ENCODE measurements around the gene MOSPD3. TPM values are rescaled to one million over a fixed set of nuclear protein-coding genes. Genes with fewer than 3 reads are reported as not detected.

Gene MOSPD3, protein sequence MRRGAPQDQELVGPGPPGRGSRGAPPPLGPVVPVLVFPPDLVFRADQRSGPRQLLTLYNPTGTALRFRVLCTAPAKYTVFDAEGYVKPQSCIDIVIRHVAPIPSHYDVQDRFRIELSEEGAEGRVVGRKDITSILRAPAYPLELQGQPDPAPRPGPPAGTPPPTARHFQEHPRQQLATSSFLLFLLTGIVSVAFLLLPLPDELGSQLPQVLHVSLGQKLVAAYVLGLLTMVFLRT
- total RNA-seq: 4.0 and 5.4 TPM in 2 replicates

DNA sequence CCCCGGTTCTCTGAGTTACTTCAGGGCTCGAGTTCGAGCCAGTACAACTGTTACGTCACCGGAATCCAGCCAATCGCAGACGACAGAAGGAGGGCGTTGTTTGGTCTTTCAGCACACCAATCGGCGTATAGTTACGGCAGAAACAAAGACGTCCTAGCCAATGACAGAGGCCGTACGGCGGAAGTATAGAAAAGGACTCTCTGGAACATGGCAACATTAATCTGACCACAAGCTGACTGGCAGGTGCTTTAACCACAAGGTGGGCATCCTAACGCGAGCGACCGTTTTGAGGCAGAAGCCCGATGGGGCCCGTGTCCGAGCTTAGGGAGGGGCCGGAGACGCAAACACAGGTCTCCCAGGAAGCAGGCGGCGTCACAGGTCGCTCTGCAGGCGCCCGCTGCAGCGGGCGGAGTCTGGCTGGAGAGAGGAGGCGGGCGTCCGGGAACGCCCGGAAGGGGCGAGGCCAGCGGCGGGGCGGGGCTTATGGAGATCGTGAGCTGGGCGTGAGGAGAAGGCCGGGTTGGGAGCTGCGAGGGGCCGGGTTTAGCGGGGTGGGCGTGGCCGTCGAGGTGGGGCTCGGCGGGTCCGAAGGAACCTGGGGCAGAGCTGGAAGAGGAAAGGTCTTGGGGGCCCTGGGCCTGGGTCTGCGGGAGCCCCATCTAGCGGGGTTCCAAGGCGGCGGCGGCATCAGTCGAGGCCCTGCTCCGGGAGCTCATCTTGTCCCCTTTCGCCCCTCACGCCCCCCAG lies at the start of gene MOSPD3:
TSS of gene MOSPD3 (plus strand) at position 558 of the 747 bp plus-strand sequence. CDS start 252 bp downstream, outside the sequence.

DNA sequence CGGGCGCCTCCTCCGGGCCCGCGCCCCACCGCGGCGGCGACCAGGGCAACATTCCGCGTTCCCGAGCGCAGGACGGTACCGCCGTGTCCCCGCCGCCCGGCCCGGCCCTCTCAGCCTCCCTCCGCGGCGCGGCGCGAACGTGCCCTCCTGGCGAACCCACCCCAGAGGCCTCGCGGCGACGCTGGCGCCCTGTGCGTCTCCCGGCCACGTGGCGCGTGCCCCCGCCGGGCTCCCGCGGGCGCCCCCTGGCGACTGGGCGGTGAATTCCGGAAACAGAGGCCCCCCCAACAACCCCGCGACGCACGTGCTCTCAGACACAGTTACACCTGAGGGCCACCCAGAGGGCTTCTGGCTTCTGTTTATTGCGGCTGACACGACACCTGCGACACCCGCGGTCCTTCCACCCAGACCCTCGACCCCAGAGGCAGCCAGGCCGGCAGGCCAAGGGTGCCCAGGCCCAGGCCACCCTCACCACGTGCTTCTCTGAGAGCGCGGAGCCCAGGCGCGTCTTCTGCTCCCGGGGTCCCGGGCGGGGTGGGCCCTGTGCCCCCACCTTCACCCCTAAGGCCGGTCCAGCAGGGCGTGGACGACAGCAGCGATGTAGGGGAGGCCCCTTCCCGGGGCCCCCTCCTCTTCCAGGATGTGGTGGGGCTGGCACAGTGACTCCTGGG lies 38.5 kb upstream of the MOSPD3 start, which contains the start of gene SAP25:
TSS of gene SAP25 (minus strand) at position 210 of the 671 bp plus-strand sequence. CDS start at position 52, 158 bp downstream.

GRCh38 chr7:100585511-100586265 lies 26.7 kb upstream of the MOSPD3 start, which contains the start of gene LRCH4:
TSS of gene LRCH4 (minus strand) at chr7:100586129. CDS start at chr7:100586100, 29 bp downstream.

DNA sequence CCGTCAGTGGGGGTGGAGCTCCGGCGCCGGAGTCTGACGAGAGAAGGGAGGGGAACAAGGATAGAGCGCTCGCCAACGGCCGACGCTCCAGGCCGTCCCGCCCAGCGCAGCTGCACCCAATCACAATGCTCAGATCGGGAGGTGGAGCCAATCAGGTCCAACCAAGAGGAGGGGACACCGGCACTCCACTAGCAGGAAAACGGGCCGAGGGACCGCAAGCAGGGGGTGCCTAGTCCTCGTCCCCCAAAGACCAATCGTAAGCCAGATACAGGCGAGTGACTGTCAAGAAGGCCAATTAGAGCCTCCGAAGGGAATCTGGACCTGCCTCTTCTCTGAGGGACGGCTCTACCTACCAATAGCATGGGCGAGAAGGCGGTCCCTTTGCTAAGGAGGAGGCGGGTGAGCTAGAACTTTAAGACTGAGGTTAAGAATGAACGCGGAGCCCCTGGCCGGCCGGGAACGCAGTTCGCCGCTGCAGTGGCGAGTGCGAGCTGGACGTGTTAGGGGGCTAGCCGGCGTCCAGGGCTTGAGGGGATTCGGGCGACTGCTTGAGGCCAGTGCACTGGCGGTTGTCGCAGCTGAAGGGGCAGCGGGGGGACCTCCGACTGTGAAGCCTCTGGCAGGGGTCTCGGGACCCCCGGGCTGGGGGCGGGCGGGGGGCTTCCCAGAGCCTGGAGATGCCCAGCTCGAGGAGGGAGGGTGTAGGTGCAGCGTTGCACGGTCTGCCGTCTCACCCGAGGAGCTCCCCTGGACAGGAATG lies 25.9 kb upstream of the MOSPD3 start, which contains the start of gene FBXO24:
TSS of gene FBXO24 (plus strand) at position 63 of the 760 bp plus-strand sequence. CDS start at position 361, 298 bp downstream.

GRCh38 chr7:100641463-100641859 lies 29.1 kb downstream of the MOSPD3 start, which contains the start of gene TFR2:
TSS of gene TFR2 (minus strand) at chr7:100641552. CDS start at chr7:100641509, 43 bp downstream.

GRCh38 chr7:100655908-100656674 lies 43.8 kb downstream of the MOSPD3 start, which contains the start of gene ACTL6B:
TSS of gene ACTL6B (minus strand) at chr7:100656448. CDS start at chr7:100656354, 94 bp downstream.

Other genes starting within 250 kb of the MOSPD3 start
- 0.26 and 0.32 TPM in 2 replicates for gene PILRA, start 239.1 kb upstream of the MOSPD3 start, total RNA-seq
- 2.1 and 2.7 TPM in 2 replicates for gene ZCWPW1, start 183.8 kb upstream of the MOSPD3 start, total RNA-seq
- 29.6 and 31.0 TPM in 2 replicates for gene MEPCE, start 182.7 kb upstream of the MOSPD3 start, total RNA-seq
- 5.9 and 11.8 TPM in 2 replicates for gene PPP1R35, start 176.0 kb upstream of the MOSPD3 start, total RNA-seq
- gene SPACDR, start 148.3 kb upstream of the MOSPD3 start, total RNA-seq: 0.17 and 0.32 TPM in 2 replicates
- gene TSC22D4, start 133.3 kb upstream of the MOSPD3 start, total RNA-seq: 7.5 and 14.5 TPM in 2 replicates
- gene NYAP1, start 128.6 kb upstream of the MOSPD3 start, total RNA-seq: 2.0 and 2.4 TPM in 2 replicates
- 3.0 and 4.3 TPM in 2 replicates for gene AGFG2, start 73.3 kb upstream of the MOSPD3 start, total RNA-seq
- 0.16 TPM in 1 of 2 replicates, not detected in the other for gene SAP25, start 38.6 kb upstream of the MOSPD3 start, total RNA-seq
- 9.0 and 9.6 TPM in 2 replicates for gene LRCH4, start 26.4 kb upstream of the MOSPD3 start, total RNA-seq
- gene FBXO24, start 26.2 kb upstream of the MOSPD3 start, total RNA-seq: 0.43 and 0.47 TPM in 2 replicates
- gene PCOLCE, start 10.2 kb upstream of the MOSPD3 start, total RNA-seq: 102 and 107 TPM in 2 replicates
- 0.26 TPM in 1 of 2 replicates, not detected in the other for gene TFR2, start 29.0 kb downstream of the MOSPD3 start, total RNA-seq
- not detected in 2 replicates for gene ACTL6B, start 43.9 kb downstream of the MOSPD3 start, total RNA-seq
- gene GNB2, start 61.2 kb downstream of the MOSPD3 start, total RNA-seq: 53.9 and 54.8 TPM in 2 replicates
- gene GIGYF1, start 81.7 kb downstream of the MOSPD3 start, total RNA-seq: 13.6 and 22.8 TPM in 2 replicates
- 26.2 and 31.2 TPM in 2 replicates for gene POP7, start 93.6 kb downstream of the MOSPD3 start, total RNA-seq
- not detected in 2 replicates for gene EPO, start 107.9 kb downstream of the MOSPD3 start, total RNA-seq
- not detected in 2 replicates for gene ZAN, start 121.1 kb downstream of the MOSPD3 start, total RNA-seq
- 41.0 and 95.5 TPM in 2 replicates for gene EPHB4, start 215.0 kb downstream of the MOSPD3 start, total RNA-seq
- 9.4 and 14.5 TPM in 2 replicates for gene SLC12A9, start 240.2 kb downstream of the MOSPD3 start, total RNA-seq